DOHH2 (cell line): ENCODE results near the gene IL20RB.

Experiments used
- H3F3A ChIP-seq: fragments of 200-600 bp; sonication (generic), shearing (Covaris generic); 2 replicates; pipeline ENCODE4 v1.6.0; 2016; ENCODE audit warnings: antibody characterized with exemption, mild to moderate bottlenecking; ENCODE audit not compliant: control insufficient read depth, insufficient read depth
- H3K27ac ChIP-seq: fragments of 200-600 bp; sonication (generic); 2 replicates; pipeline ENCODE4 v1.5.1; 2014; ENCODE audit warnings: low read depth, mild to moderate bottlenecking, low read length, moderate library complexity
- H3K27me3 ChIP-seq: fragments of 200-600 bp; sonication (generic); 2 replicates; pipeline ENCODE4 v1.6.1; 2014; ENCODE audit warnings: mild to moderate bottlenecking, low read length, mixed read lengths; ENCODE audit not compliant: control insufficient read depth
- H3K36me3 ChIP-seq: fragments of 200-600 bp; sonication (generic); 2 replicates; pipeline ENCODE4 v1.6.1; 2014; ENCODE audit warnings: mild to moderate bottlenecking, low read length, moderate library complexity, mixed read lengths; ENCODE audit not compliant: control insufficient read depth
- H3K4me1 ChIP-seq: fragments of 200-600 bp; sonication (generic); 2 replicates; pipeline ENCODE4 v1.6.1; 2014; ENCODE audit warnings: mild to moderate bottlenecking, low read length, mixed read lengths; ENCODE audit not compliant: control insufficient read depth
- H3K4me2 ChIP-seq: fragments of 200-600 bp; sonication (generic); 2 replicates; pipeline ENCODE4 v1.6.0; 2014; ENCODE audit warnings: mild to moderate bottlenecking, low read length, moderate library complexity
- H3K4me3 ChIP-seq: fragments of 200-600 bp; sonication (generic); 2 replicates; pipeline ENCODE4 v1.5.1; 2014; ENCODE audit warnings: mild to moderate bottlenecking, low read length, mixed read lengths
- H3K79me2 ChIP-seq: fragments of 200-600 bp; sonication (generic); 2 replicates; pipeline ENCODE4 v1.6.1; 2014; ENCODE audit warnings: mild to moderate bottlenecking, low read length, mixed read lengths; ENCODE audit not compliant: control insufficient read depth
- H3K9me2 ChIP-seq: fragments of 200-600 bp; sonication (generic); replicated peaks from 2 replicates; pipeline ENCODE4 v1.6.1; 2014; ENCODE audit warnings: mild to moderate bottlenecking, low read length, mixed read lengths; ENCODE audit not compliant: control insufficient read depth
- H3K9me3 ChIP-seq: fragments of 200-600 bp; sonication (generic); 2 replicates; pipeline ENCODE4 v1.6.1; 2014; ENCODE audit warnings: antibody characterized with exemption, low read length, mixed read lengths; ENCODE audit not compliant: control insufficient read depth, insufficient read depth
- H4K20me1 ChIP-seq: fragments of 200-600 bp; sonication (generic); 2 replicates; pipeline ENCODE4 v1.6.0; 2014; ENCODE audit warnings: low read depth, mild to moderate bottlenecking, antibody characterized with exemption, low read length, moderate library complexity; ENCODE audit not compliant: control insufficient read depth, insufficient read depth
- EZH2phosphoT487 ChIP-seq: fragments of 200-600 bp; sonication (generic); IDR thresholded peaks from 2 replicates; pipeline ENCODE4 v1.6.1; 2017; ENCODE audit warnings: borderline replicate concordance, mild to moderate bottlenecking, antibody characterized with exemption, low read length, moderate library complexity, mixed read lengths
- TF ChIP-seq, protein P1 (sequence below): fragments of 200-600 bp; sonication (generic); IDR thresholded peaks from one replicate; pipeline ENCODE4 v1.5.1; 2014; ENCODE audit warnings: antibody characterized with exemption, mild to moderate bottlenecking, low read depth, low read length; ENCODE audit not compliant: poor library complexity, severe bottlenecking

The IL20RB gene

GRCh38 chr3:136916223-136916622 is 41.6 kb upstream of the IL20RB start:
- H3K9me2 ChIP-seq: no peaks in the 10 kb centered on the region
- peaks cover 2% of the 10 kb centered on the region; the same call in 1 of the 2 replicates for H3K36me3 ChIP-seq
- no peaks in the 10 kb centered on the region for H3K27me3 ChIP-seq
- H3K4me1 ChIP-seq: peaks cover 40% of the 10 kb centered on the region
- no peak overlapping the region for H3K27ac ChIP-seq
- no peaks in the 10 kb centered on the region for H4K20me1 ChIP-seq
- H3K9me3 ChIP-seq: no peaks in the 10 kb centered on the region
- H3K4me2 ChIP-seq: no peak overlapping the region
- TF ChIP-seq EZH2phosphoT487: no peak
- H3K4me3 ChIP-seq: no peak overlapping the region
- peaks cover 97% of the 10 kb centered on the region for H3K79me2 ChIP-seq
- no peaks in the 10 kb centered on the region for H3F3A ChIP-seq

- H3K36me3 ChIP-seq: peaks cover 2% of the 10 kb centered on the region; the same call in 1 of the 2 replicates
- H3K79me2 ChIP-seq: peaks cover 87% of the 10 kb centered on the region
- peaks cover 33% of the 10 kb centered on the region for H3K4me1 ChIP-seq
- no peaks in the 10 kb centered on the region for H3K9me2 ChIP-seq
- no peak for TF ChIP-seq EZH2phosphoT487
- TF ChIP-seq, protein P1, sequence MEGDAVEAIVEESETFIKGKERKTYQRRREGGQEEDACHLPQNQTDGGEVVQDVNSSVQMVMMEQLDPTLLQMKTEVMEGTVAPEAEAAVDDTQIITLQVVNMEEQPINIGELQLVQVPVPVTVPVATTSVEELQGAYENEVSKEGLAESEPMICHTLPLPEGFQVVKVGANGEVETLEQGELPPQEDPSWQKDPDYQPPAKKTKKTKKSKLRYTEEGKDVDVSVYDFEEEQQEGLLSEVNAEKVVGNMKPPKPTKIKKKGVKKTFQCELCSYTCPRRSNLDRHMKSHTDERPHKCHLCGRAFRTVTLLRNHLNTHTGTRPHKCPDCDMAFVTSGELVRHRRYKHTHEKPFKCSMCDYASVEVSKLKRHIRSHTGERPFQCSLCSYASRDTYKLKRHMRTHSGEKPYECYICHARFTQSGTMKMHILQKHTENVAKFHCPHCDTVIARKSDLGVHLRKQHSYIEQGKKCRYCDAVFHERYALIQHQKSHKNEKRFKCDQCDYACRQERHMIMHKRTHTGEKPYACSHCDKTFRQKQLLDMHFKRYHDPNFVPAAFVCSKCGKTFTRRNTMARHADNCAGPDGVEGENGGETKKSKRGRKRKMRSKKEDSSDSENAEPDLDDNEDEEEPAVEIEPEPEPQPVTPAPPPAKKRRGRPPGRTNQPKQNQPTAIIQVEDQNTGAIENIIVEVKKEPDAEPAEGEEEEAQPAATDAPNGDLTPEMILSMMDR: no peak
- no peaks in the 10 kb centered on the region for H3F3A ChIP-seq
- no peak overlapping the region for H3K27ac ChIP-seq
- H3K9me3 ChIP-seq: no peaks in the 10 kb centered on the region
- H3K4me3 ChIP-seq: no peak overlapping the region
- no peaks in the 10 kb centered on the region for H4K20me1 ChIP-seq
- peak overlapping the region; percentile 26; the same call in 1 of the 2 replicates for H3K4me2 ChIP-seq
- no peaks in the 10 kb centered on the region for H3K27me3 ChIP-seq
These were observed 37.8 kb upstream of the IL20RB start for GRCh38 chr3:136919799-136920580.

GRCh38 chr3:136920904-136921611 is 36.7 kb upstream of the IL20RB start:
- Histone ChIP-seq H3K4me2 (no peak overlapping the region), H3K4me3 (no peak overlapping the region), H3K9me2 (no peaks in the 10 kb centered on the region), H3K27me3 (no peaks in the 10 kb centered on the region), H3K4me1 (peaks cover 40% of the 10 kb centered on the region), H3K9me3 (no peaks in the 10 kb centered on the region), H3K36me3 (peaks cover under 1% of the 10 kb centered on the region; the same call in 1 of the 2 replicates), H3F3A (no peaks in the 10 kb centered on the region), H3K27ac (no peak overlapping the region), H3K79me2 (peaks cover 86% of the 10 kb centered on the region), H4K20me1 (no peaks in the 10 kb centered on the region)
- TF ChIP-seq, protein P1: no peak
- TF ChIP-seq EZH2phosphoT487: no peak
